GM12878 (cell line): ENCODE results near the gene OOEP. TPM values are rescaled to one million over a fixed set of nuclear protein-coding genes. Genes with fewer than 3 reads are reported as not detected.

Source experiments
- ATAC-seq: fragments of 200-7000 bp; cut with Tn5 transposase; 3 replicates; pipeline ENCODE4 v1.9.1; 2020; ENCODE audit warnings: mild to moderate bottlenecking, moderate library complexity
- BruUV-seq: library from RNA; stranded (reverse); fragments of 400-500 nt; replicated peaks from 2 replicates; lab custom pipeline; 2021; lab: Mats Ljungman, UMichigan
- CTCF ChIA-PET: fragments of 300-600 bp; sonication (Branson Sonifier 250); formaldehyde crosslinking; extraction: SDS; loops from one replicate; lab custom pipeline; 2021; ENCODE audit warnings: inconsistent platforms; lab: Yijun Ruan, JAX
- POLR2A ChIA-PET: fragments of 350-600 bp; formaldehyde crosslinking; extraction: SDS; loops from one replicate; lab custom pipeline; 2021; ENCODE audit warnings: inconsistent platforms; lab: Charles Lee
- RAD21 ChIA-PET: fragments of 300-600 bp; sonication (Branson Sonifier 250); formaldehyde crosslinking; loops from one replicate; lab custom pipeline; 2023; ENCODE audit warnings: antibody characterized with exemption; ENCODE audit not compliant: unreplicated experiment; lab: Charles Lee
- SMC1A ChIA-PET: fragments of 300-600 bp; sonication (Branson Sonifier 250); formaldehyde crosslinking; loops from one replicate; lab custom pipeline; 2023; ENCODE audit not compliant: unreplicated experiment, uncharacterized antibody; lab: Charles Lee
- DNase-seq: peaks from one replicate; pipeline ENCODE4 v3.0.0-alpha.2; 2011; ENCODE audit warnings: low read depth, low spot score
- FAIRE-seq: peaks from 3 replicates; lab custom pipeline; 2011; peaks lifted over from hg19 to GRCh38; lab: Jason Lieb, UNC
- H2AFZ ChIP-seq: 2 replicates; pipeline ENCODE4 v1.6.0; 2011; ENCODE audit warnings: low read depth, low read length, control low read depth; ENCODE audit not compliant: control insufficient read depth
- H3K27ac ChIP-seq: 2 replicates; pipeline ENCODE4 v1.5.1; 2011; ENCODE audit warnings: control low read depth; ENCODE audit not compliant: control insufficient read depth, insufficient read depth
- H3K27me3 ChIP-seq, 2 experiments: replicated peaks in 1 of 2; 2 replicates each; pipeline versions ENCODE4 v1.6.0 to v1.6.1; 2011; ENCODE audit warnings: low read length in 1 of 2; ENCODE audit not compliant: control insufficient read depth in 2 of 2, insufficient read depth in 2 of 2
- H3K36me3 ChIP-seq, 2 experiments: 2 replicates each; pipeline ENCODE4 v1.5.1; 2011; ENCODE audit warnings: low read length in 1 of 2; ENCODE audit not compliant: control insufficient read depth in 2 of 2, insufficient read depth in 2 of 2
- H3K4me1 ChIP-seq: 2 replicates; pipeline ENCODE4 v1.6.1; 2011; ENCODE audit warnings: mild to moderate bottlenecking, low read length, moderate library complexity, mixed read lengths; ENCODE audit not compliant: control insufficient read depth, insufficient read depth
- H3K4me2 ChIP-seq: 2 replicates; pipeline ENCODE4 v1.6.0; 2011; ENCODE audit warnings: control low read depth; ENCODE audit not compliant: control insufficient read depth, insufficient read depth
- H3K4me3 ChIP-seq: fragments of 200-600 bp; sonication (generic); 2 replicates; pipeline ENCODE4 v1.5.1; 2016
- H3K79me2 ChIP-seq: 2 replicates; pipeline ENCODE4 v1.6.0; 2011; ENCODE audit warnings: low read length; ENCODE audit not compliant: control insufficient read depth, insufficient read depth
- H3K9ac ChIP-seq: 2 replicates; pipeline ENCODE4 v1.8.0; 2011; ENCODE audit warnings: low read length, control low read depth, mixed read lengths; ENCODE audit not compliant: control insufficient read depth, insufficient read depth
- H3K9me3 ChIP-seq: replicated peaks from 3 replicates; pipeline ENCODE4 v1.5.1; 2011; ENCODE audit warnings: mild to moderate bottlenecking, low read length; ENCODE audit not compliant: control insufficient read depth, insufficient read depth
- H4K20me1 ChIP-seq: 2 replicates; pipeline ENCODE4 v1.6.0; 2011; ENCODE audit not compliant: control insufficient read depth, insufficient read depth
- ETV6 ChIP-seq, 2 experiments: fragments of 450-650 bp in 1 of 2; IDR thresholded peaks in 1 of 2; conservative IDR thresholded peaks in 1 of 2; 2 replicates each; pipeline ENCODE4 v1.6.1; 2014; ENCODE audit warnings: antibody characterized with exemption in 1 of 2, borderline replicate concordance in 1 of 2, low read depth in 1 of 2, mild to moderate bottlenecking in 1 of 2, moderate library complexity in 1 of 2
- IRF5 ChIP-seq: fragments of 450-650 bp; IDR thresholded peaks from 2 replicates; pipeline ENCODE4 v1.6.1; 2017; ENCODE audit warnings: borderline replicate concordance
- RAD51 ChIP-seq: fragments of 450-650 bp; IDR thresholded peaks from 2 replicates; pipeline ENCODE4 v1.6.1; 2016; ENCODE audit warnings: moderate library complexity, mild to moderate bottlenecking, inconsistent platforms
- STAT1 ChIP-seq: fragments of 450-650 bp; conservative IDR thresholded peaks from 2 replicates; pipeline ENCODE4 v1.6.1; 2014; ENCODE audit warnings: antibody characterized with exemption, mild to moderate bottlenecking
- TCF7 ChIP-seq: IDR thresholded peaks from 2 replicates; pipeline ENCODE4 v1.6.1; 2014; ENCODE audit warnings: antibody characterized with exemption, borderline replicate concordance
- YY1 ChIP-seq: IDR thresholded peaks from 2 replicates; pipeline ENCODE4 v1.6.1; 2011; ENCODE audit warnings: low read depth, mild to moderate bottlenecking, low read length
- ZNF384 ChIP-seq: IDR thresholded peaks from 2 replicates; pipeline ENCODE4 v1.6.1; 2012; ENCODE audit warnings: low read depth, mild to moderate bottlenecking, low read length, improper control_type of control experiment, borderline replicate concordance
- ZSCAN29 ChIP-seq: fragments of 450-650 bp; IDR thresholded peaks from 2 replicates; pipeline ENCODE4 v1.6.1; 2017; ENCODE audit warnings: mild to moderate bottlenecking, moderate library complexity
- ZZZ3 ChIP-seq: IDR thresholded peaks from 2 replicates; pipeline ENCODE4 v1.6.1; 2011; ENCODE audit warnings: low read depth; ENCODE audit not compliant: control insufficient read depth, insufficient read length
- WGBS: methylation state at CpG from one replicate; pipeline ENCODE4 v1.1.6; 2016; ENCODE audit warnings: low lambda C conversion rate; ENCODE audit not compliant: insufficient replicate concordance, insufficient coverage; ENCODE audit errors: missing lambda C conversion rate; 5-methylcytosine and 5-hydroxymethylcytosine counted together
- in situ Hi-C: fragments of 300-500 bp; cut with MboI; formaldehyde crosslinking; loops from 9 replicates; pipeline ENCODE4 v1.14.3; 2018; ENCODE audit warnings: mixed read lengths
- intact Hi-C: fragments of 100-400 bp; cut with micrococcal nuclease; formaldehyde crosslinking; loops from one replicate; pipeline ENCODE4 v1.14.2; 2022; ENCODE audit not compliant: unreplicated experiment
- polyA plus RNA-seq, 11 experiments: library from polyadenylated mRNA; depleted of rRNA in 4 of 11; unstranded in 6 of 11; stranded (reverse) in 5 of 11; fragments of >200 nt; fragmentation: Nextera tagmentation in 4 of 11; fragmentation: Illumina TruSeq in 1 of 11; extraction: Ambion mirVana in 4 of 11; extraction: Trizol in 1 of 11; gene quantifications; 1 replicate in 1 of 11; 2 replicates in 10 of 11; pipeline versions ENCODE4 v1.2.1 to v1.2.3, GENCODE V29; 2011 to 2016; ENCODE audit warnings: inconsistent platforms in 2 of 11, missing spikeins in 2 of 11, low read depth in 1 of 11
- total RNA-seq, 4 experiments: library from RNA; depleted of rRNA in 3 of 4; stranded (reverse); fragments of >200 nt in 3 of 4; fragmentation: Illumina TruSeq in 1 of 4; extraction: Trizol in 1 of 4; gene quantifications; 2 replicates each; pipeline versions ENCODE4 v1.2.1 to v1.2.3, GENCODE V29; 2013 to 2021
- TF ChIP-seq, protein P1 (sequence below): fragments of 450-650 bp; IDR thresholded peaks from 2 replicates; pipeline ENCODE4 v1.6.1; 2018; ENCODE audit warnings: mild to moderate bottlenecking, low read depth, moderate library complexity; ENCODE audit not compliant: partially characterized antibody
- TF ChIP-seq, protein P2 (sequence below): fragments of 450-650 bp; formaldehyde crosslinking; IDR thresholded peaks from 2 replicates; pipeline ENCODE4 v1.4.0; 2022; ENCODE audit warnings: mild to moderate bottlenecking, moderate library complexity

OOEP gene
- total and polyA plus RNA-seq, 10 of the 15 experiments (the other 5 are each of a cell fraction or from before 2014, with no cell fraction given), result 0.08 TPM; not detected in 9

- 89% methylated on average over 2 of the region's 2 CpGs for WGBS
- BruUV-seq, result no TSS peak
- CTCF ChIA-PET, result interaction anchor here (0.8 kb wide), 1 partner anchor 910 kb away, joined by 3 read pairs; no protein-coding TSS in a partner anchor
These were observed 46.4 kb downstream of the OOEP start for GRCh38 chr6:73323323-73323722.

More at GRCh38 chr6:73323323-73323722, 46.4 kb downstream of the OOEP start:
- no peaks in the 10 kb centered on the region; the same call in 2 of the 3 replicates for H3K9me3 ChIP-seq
- in situ Hi-C loops, result no loop called here
- ChIA-PET POLR2A (no interaction called here), SMC1A (interaction anchor here (0.5 kb wide), 1 partner anchor 28 kb away, joined by 3 read pairs; no protein-coding TSS in a partner anchor), RAD21 (no interaction called here)
- no peak for FAIRE-seq
- no peak overlapping the region for H2AFZ ChIP-seq
- H3K36me3 ChIP-seq, result no peaks in the 10 kb centered on the region
- TF ChIP-seq ZNF384 (no peak), ETV6 (conservative IDR thresholded peaks at IDR 0.05 in 1 of 2, IDR thresholded peaks at IDR 0.05 in 1 of 2; ENCODE audit: borderline replicate concordance in 1 of 2, low read depth in 1 of 2) (no peak), ZZZ3 (no peak), STAT1 (no peak), RAD51 (no peak), YY1 (no peak), IRF5 (no peak), ZSCAN29 (no peak), TCF7 (no peak)
- TF ChIP-seq, protein P1, sequence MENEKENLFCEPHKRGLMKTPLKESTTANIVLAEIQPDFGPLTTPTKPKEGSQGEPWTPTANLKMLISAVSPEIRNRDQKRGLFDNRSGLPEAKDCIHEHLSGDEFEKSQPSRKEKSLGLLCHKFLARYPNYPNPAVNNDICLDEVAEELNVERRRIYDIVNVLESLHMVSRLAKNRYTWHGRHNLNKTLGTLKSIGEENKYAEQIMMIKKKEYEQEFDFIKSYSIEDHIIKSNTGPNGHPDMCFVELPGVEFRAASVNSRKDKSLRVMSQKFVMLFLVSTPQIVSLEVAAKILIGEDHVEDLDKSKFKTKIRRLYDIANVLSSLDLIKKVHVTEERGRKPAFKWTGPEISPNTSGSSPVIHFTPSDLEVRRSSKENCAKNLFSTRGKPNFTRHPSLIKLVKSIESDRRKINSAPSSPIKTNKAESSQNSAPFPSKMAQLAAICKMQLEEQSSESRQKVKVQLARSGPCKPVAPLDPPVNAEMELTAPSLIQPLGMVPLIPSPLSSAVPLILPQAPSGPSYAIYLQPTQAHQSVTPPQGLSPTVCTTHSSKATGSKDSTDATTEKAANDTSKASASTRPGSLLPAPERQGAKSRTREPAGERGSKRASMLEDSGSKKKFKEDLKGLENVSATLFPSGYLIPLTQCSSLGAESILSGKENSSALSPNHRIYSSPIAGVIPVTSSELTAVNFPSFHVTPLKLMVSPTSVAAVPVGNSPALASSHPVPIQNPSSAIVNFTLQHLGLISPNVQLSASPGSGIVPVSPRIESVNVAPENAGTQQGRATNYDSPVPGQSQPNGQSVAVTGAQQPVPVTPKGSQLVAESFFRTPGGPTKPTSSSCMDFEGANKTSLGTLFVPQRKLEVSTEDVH, result no peak
- TF ChIP-seq, protein P2, sequence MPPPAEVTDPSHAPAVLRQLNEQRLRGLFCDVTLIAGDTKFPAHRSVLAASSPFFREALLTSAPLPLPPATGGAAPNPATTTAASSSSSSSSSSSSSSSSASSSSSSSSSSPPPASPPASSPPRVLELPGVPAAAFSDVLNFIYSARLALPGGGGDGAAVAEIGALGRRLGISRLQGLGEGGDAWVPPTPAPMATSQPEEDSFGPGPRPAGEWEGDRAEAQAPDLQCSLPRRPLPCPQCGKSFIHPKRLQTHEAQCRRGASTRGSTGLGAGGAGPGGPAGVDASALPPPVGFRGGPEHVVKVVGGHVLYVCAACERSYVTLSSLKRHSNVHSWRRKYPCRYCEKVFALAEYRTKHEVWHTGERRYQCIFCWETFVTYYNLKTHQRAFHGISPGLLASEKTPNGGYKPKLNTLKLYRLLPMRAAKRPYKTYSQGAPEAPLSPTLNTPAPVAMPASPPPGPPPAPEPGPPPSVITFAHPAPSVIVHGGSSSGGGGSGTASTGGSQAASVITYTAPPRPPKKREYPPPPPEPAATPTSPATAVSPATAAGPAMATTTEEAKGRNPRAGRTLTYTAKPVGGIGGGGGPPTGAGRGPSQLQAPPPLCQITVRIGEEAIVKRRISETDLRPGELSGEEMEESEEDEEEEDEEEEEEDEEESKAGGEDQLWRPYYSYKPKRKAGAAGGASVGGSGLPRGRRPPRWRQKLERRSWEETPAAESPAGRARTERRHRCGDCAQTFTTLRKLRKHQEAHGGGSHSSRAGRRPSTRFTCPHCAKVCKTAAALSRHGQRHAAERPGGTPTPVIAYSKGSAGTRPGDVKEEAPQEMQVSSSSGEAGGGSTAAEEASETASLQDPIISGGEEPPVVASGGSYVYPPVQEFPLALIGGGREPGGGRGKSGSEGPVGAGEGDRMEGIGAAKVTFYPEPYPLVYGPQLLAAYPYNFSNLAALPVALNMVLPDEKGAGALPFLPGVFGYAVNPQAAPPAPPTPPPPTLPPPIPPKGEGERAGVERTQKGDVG (CRISPR knock-in tag), result no peak
- TF ChIP-seq, all 136 proteins: peak for 0
- H3K9ac ChIP-seq, result no peak overlapping the region
- intact Hi-C loops, result no loop called here
- no peaks in the 10 kb centered on the region; a peak in 1 of 4 replicates for H3K27me3 ChIP-seq
- no peak for ATAC-seq
- H3K4me3 ChIP-seq, result no peak overlapping the region
- no peak for DNase-seq
- H3K27ac ChIP-seq, result no peak overlapping the region
- H3K4me1 ChIP-seq, result no peaks in the 10 kb centered on the region
- H3K79me2 ChIP-seq, result no peaks in the 10 kb centered on the region
- no peak overlapping the region for H3K4me2 ChIP-seq
- H4K20me1 ChIP-seq, result no peaks in the 10 kb centered on the region
